PFSK-1 (cell line): ENCODE data around the gene TRIP10.

Experiments used
- FOXP2 ChIP-seq: optimal IDR thresholded peaks from 2 replicates; pipeline ENCODE3; 2011; ENCODE audit warnings: borderline replicate concordance, control low read depth, inconsistent platforms; ENCODE audit not compliant: insufficient read depth; ENCODE audit errors: extremely low read length, extremely low read depth
- POLR2AphosphoS5 ChIP-seq: IDR thresholded peaks from 2 replicates; pipeline ENCODE4 v1.6.1; 2012; ENCODE audit warnings: low read depth, mild to moderate bottlenecking, control low read depth, low read length, moderate library complexity
- REST ChIP-seq, 2 experiments: IDR thresholded peaks; 2 replicates each; pipeline versions ENCODE4 v1.6.1 to v1.8.0; 2011 to 2012; ENCODE audit warnings: low read depth in 2 of 2, low read length in 2 of 2, control low read depth in 1 of 2, inconsistent platforms in 1 of 2, mild to moderate bottlenecking in 1 of 2, moderate library complexity in 1 of 2; ENCODE audit not compliant: insufficient read depth in 1 of 2
- SIN3A ChIP-seq: IDR thresholded peaks from 2 replicates; pipeline ENCODE4 v1.6.1; 2012; ENCODE audit warnings: mild to moderate bottlenecking, low read length, moderate library complexity, borderline replicate concordance; ENCODE audit not compliant: insufficient read depth
- TAF1 ChIP-seq: IDR thresholded peaks from 2 replicates; pipeline ENCODE4 v1.6.1; 2012; ENCODE audit warnings: low read length, control low read depth, borderline replicate concordance; ENCODE audit not compliant: insufficient read depth

TRIP10 gene

GRCh38 chr19:6767357-6768235 is 28.1 kb downstream of the TRIP10 start, which contains the start of gene SH2D3A:
Gene SH2D3A (minus strand): TSS chr19:6767435. CDS start chr19:6763748, 3,687 bp downstream.
- TF ChIP-seq REST (IDR thresholded peaks at IDR 0.05; ENCODE audit: insufficient read depth in 1 of 2, low read depth in 2 of 2, low read length in 2 of 2): no peak
- no peak for TF ChIP-seq FOXP2
- TF ChIP-seq TAF1: no peak
- TF ChIP-seq POLR2AphosphoS5: no peak
- TF ChIP-seq SIN3A: no peak

- TF ChIP-seq POLR2AphosphoS5 (no peak), TAF1 (no peak), FOXP2 (no peak), SIN3A (no peak), REST (IDR thresholded peaks at IDR 0.05; ENCODE audit: insufficient read depth in 1 of 2, low read depth in 2 of 2, low read length in 2 of 2) (no peak)
These were observed 28.8 kb downstream of the TRIP10 start for GRCh38 chr19:6768236-6768785.

GRCh38 chr19:6769006-6769619 is 29.6 kb downstream of the TRIP10 start:
- TF ChIP-seq SIN3A (no peak), POLR2AphosphoS5 (no peak), TAF1 (no peak), FOXP2 (no peak), REST (IDR thresholded peaks at IDR 0.05; ENCODE audit: insufficient read depth in 1 of 2, low read depth in 2 of 2, low read length in 2 of 2) (no peak)

- TF ChIP-seq REST (IDR thresholded peaks at IDR 0.05; ENCODE audit: insufficient read depth in 1 of 2, low read depth in 2 of 2, low read length in 2 of 2) (no peak), SIN3A (no peak), POLR2AphosphoS5 (no peak)
These were observed 32.8 kb downstream of the TRIP10 start, which contains the start of gene VAV1 for GRCh38 chr19:6772028-6772865. Gene VAV1 (plus strand): TSS chr19:6772708. CDS start chr19:6772808, 100 bp downstream.
